Measurements from ENCODE around the gene TH. TPM values are rescaled to one million over a fixed set of nuclear protein-coding genes. Genes with fewer than 3 reads are reported as not detected.

Gene TH
- 4.3 TPM for total RNA-seq

DNA sequence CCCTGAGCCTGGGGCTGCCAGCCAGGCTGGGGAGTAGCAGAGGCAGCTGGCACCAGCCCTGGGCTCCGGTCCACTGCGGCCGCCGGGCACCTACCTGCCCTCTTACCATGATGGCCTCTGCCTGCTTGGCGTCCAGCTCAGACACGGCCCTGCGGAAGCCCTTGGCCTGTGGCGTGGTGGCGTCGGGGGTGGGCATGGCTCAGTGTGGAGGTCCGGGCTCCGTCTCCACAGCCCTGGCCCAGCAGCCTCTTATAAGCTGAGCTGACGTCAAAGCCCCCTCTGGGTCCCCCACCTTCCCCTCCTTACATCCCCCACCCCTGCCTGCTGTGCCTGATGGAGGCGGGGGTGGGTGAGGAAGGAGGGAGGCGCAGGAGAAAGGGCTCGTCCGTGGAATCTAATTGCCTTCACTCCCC lies at the start of gene TH:
TH (minus strand) TSS at position 225 of the 413 bp plus-strand sequence; CDS start at position 196, 29 bp downstream.
- no peak for DNase-seq (ENCODE audit: low spot score)

- no peak for DNase-seq (ENCODE audit: low spot score)
These were observed 49.4 kb upstream of the TH start for GRCh38 chr11:2221024-2221423.

- no peak for DNase-seq (ENCODE audit: low spot score)
These were observed 48.7 kb upstream of the TH start for GRCh38 chr11:2220173-2220771.

DNA sequence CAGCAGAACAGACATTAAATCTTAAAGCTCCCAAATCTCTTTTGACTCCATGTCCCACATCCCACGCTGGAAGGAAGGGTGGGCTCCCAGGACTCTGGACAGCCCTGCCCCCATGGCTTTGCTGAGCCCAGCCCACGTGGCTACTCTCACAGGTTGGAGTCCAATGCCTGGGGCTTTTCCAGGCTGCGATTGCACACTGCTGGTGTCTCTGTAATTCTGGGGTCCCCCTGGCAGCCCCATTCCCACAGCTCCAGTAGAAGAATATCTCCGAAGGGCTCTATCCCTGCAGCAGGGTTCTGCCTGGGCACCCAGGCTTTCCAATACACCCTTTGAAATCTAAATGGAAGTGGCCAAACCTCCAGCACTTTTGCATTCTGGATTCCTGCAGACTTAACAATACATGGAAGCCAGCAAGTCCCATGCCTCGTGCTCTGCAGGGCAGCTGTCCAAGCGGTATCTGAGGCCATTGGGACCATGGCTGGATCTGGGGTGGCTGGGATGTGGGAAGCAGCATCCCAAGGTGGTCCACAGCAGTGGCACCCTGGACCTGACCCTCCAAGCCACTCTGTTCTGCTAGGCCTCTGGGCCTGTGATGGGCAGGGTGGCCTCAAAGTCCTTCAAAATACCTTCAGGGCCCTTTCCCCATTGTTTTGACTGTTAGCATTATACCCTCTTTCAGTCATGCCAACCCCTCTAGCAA lies 47.9 kb upstream of the TH start:
- DNase-seq (ENCODE audit: low spot score), result no peak

GRCh38 chr11:2218031-2218633 lies 46.5 kb upstream of the TH start:
- DNase-seq (ENCODE audit: low spot score), result no peak

GRCh38 chr11:2217211-2218030 lies 45.8 kb upstream of the TH start:
- DNase-seq (ENCODE audit: low spot score), result peak; percentile 44

DNA sequence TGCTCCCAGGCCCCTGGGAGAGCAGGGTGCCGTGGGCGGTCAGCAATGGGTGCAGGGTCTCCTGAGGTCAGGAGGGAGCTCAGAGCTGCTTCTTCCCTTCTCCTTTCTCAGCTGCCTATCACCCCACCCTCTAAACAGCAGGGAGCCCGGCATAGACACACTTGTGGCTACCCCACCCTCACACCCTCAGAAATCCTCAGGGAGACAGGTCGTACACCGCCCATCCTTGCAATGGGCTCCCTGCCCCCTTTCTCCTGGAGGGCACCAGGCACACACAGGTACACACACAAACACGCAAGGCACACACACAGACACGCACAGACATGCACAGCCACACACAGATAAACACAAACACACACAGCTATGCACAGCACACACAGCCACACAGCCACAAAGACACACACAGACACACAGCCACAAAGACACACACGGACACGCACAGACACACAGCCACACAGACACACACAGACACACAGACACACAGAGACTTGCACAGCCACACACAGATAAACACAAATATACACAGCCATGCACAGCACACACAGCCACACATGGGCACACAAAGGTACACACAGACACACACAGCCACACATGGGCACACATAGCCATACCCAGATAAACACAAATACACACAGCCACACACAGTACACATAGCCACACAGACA lies 44.9 kb upstream of the TH start:
- DNase-seq (ENCODE audit: low spot score), result no peak

DNA sequence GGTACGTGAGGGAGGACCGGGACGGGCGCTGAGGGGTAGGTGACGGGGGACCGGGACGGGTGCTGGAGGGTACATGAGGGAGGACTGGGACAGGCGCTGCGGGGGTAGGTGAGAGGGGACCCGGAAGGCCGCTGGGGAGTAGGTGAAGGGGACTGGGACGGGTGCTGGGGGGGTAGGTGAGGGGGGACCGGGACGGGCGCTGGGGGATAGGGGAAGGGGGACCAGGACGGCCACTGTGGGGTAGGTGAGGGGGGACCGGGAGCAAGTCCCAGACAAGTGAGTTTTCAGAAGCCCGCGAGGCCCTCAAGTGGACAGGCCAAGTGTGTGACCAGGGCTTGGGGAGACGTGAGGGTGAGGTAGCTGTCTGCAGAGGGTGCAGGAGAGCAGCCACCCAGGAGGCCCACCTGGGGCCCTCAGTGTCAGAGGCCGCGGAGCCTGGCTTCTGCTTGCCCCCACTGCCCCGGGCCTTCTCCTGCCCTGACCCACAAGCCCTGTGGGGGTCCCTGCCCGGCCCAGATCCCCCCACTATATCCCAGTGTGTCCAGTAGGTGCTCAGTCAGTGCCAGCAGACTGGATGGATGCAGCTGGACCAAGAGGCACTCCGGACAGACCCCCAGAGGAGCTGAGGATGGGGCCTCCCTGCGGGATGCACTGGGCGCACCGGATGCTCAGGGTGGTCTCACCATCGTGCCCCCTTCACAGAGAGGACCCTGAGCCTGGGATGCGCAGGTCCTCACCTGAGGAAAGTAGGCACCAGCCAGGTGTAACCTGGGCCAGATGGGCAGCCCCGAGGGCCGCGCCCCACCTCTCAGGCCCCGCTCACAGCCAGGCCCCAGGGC lies 44.2 kb upstream of the TH start:
- peak; percentile 40 for DNase-seq (ENCODE audit: low spot score)

GRCh38 chr11:2215230-2215560 lies 43.6 kb upstream of the TH start:
- no peak for DNase-seq (ENCODE audit: low spot score)

GRCh38 chr11:2214527-2215229 lies 43.1 kb upstream of the TH start:
- peak; percentile 41 for DNase-seq (ENCODE audit: low spot score)

GRCh38 chr11:2213890-2214526 lies 42.4 kb upstream of the TH start:
- no peak for DNase-seq (ENCODE audit: low spot score)

- DNase-seq (ENCODE audit: low spot score), result peak; percentile 46
These were observed 41.8 kb upstream of the TH start for GRCh38 chr11:2213384-2213842.

DNA sequence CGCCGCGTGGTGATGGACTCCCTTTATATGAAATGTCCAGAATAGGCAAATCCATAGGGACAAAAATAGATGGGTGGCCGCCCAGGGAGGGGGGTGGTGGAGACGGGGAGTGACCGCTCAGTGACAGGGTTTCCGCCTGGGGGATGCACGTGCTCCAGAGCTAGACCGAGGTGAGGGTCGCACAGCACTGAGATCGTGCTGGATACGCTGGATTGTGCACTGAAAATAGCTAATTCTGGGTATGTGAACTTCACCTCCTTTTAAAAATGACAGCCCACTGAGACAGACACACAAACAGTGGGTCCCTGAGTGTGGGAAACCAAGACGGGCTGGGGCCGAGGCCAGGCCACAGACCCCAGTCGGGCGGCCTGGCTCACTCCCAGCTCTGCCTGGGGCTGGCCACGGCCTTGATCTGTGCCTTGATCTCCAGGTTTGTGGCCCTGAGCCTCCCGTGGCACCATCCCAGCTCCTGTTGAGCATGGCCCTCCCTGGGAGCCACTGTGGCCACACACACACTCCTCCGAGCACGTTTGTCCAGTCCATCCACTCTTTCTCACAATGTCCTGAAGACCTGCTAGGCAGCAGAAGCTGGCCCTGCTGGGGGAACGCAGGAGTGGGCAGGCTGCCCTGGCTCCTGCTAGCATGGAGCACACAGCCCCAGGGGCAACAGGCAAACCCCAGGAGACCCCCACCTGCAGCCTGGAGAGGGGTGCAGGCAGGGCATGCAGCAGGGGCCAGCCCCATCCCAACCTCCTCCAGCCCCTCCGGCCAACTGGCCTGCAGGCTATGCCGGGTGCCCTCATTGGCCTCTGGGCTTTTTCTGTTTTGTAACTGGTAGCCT lies 41.0 kb upstream of the TH start:
- peak; percentile 41 for DNase-seq (ENCODE audit: low spot score)

- DNase-seq (ENCODE audit: low spot score), result peak; percentile 34
These were observed 39.7 kb upstream of the TH start for GRCh38 chr11:2211113-2211971.

DNA sequence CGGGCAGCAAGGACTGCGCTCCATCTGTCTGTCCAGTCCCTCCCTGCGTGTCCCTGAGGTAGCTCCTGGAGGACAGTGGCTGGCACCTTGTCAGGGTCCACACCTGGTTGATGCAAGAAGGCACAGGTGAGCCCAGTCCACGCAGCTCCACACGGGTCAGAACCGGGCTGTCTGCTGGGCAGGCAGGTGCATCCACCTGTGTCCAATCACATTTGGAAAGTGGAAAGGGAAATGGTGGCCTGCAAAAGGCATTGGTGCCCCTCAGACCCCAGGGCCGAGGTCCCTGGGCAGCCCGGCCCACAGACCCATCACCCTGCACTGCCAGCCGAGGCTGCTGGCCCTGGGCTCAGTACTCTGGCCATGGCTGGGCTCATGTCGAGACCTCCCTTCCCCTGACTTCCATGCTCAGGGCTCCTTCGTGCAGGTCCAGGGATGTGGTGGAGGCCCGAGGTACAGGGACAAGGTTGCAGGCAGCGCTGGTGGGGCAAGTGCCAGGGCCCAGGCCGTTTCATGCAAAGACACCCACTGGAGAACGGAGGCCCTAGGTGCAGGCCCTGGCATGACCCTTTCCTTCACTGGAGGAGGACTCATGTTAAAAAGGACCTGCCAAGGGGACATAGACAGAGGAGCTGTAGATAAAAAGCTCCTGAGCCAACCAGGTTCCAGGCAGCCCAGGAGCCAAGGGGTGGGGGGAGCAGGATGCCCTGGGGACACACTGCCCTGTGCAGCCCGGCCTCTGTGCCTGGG lies 38.9 kb upstream of the TH start:
- peak; percentile 42 for DNase-seq (ENCODE audit: low spot score)

- DNase-seq (ENCODE audit: low spot score), result no peak
These were observed 38.3 kb upstream of the TH start for GRCh38 chr11:2209900-2210321.

DNA sequence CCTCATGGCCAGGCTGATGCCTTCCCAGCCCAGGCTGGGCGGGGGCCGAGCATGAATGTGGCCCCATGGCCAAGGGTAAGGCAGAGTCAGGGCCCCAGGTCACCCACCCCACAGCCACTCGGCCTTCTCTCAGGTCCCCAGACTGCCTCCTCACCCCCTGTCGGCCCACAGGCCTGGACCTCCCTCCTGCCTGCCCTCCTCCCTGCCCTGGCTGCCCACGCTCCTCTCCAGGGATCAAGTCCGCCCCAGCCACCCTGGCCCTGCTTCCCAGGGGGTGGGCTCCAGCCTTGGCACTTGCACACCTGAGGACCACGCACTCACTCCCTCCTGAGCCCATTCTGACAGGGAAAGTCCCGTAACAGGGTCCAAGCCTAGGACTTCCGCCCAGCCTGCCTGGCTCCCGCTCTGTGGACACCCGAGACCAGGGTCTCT lies 37.8 kb upstream of the TH start:
- DNase-seq (ENCODE audit: low spot score), result peak; percentile 42
